HG02588 (cell line): ENCODE results near the gene SLC39A2.
"Not testable (repeated sequence)": the region's sequence is repeated elsewhere in the genome, so short reads cannot be mapped to it uniquely, and the experiment has no call there.

Source experiments
- ATAC-seq: cut with Tn5 transposase; IDR thresholded peaks from one replicate; pipeline ENCODE4 v1.9.1; 2021; ENCODE audit warnings: mild to moderate bottlenecking, moderate library complexity; ENCODE audit not compliant: unreplicated experiment

SLC39A2 gene

DNA sequence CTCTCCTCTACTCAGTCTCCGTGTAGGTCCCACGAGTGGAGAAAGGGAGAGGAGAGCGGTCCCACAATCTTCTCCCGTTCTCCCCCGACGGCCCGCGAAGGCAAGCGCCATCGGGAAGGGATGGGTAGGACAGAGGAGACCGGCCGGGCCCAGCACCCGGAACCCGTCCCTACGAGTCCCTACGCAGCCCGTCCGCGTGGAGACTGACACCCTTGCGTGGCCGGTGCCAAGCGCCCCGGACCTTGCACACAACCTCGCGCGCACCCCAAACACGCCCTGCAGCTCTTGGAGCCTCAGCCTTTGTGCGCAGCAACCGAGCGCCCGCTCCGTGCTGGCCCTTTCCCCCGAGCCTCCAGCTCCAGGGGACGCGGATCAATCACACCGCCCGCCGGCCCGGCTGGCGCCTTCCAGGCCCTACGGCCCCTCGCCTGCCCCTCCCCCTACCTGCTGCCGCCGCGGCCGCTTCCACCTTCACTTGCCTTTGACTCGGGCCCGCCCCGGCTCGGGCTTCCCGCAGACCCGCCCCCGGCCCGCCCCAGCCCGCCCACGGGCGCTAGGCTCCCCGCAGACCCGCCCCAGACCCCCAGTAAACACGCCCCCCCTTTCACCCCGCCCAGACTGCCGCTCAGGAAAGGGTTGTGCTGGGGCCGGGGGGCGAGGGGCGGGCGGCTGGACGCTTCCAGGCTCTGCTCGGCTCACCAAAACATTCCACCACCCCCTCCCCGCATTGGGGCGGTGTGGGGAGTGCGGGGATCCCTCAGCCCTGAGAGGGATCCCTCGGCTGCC, 25.7 kb downstream of the SLC39A2 start, which contains the start of gene NDRG2:
NDRG2 (minus strand) TSS at position 477 of the 786 bp plus-strand sequence. CDS start 1,746 bp downstream, outside the sequence.
- no peak for ATAC-seq

GRCh38 chr14:21025371-21026273, 26.5 kb downstream of the SLC39A2 start:
- ATAC-seq = no peak

DNA sequence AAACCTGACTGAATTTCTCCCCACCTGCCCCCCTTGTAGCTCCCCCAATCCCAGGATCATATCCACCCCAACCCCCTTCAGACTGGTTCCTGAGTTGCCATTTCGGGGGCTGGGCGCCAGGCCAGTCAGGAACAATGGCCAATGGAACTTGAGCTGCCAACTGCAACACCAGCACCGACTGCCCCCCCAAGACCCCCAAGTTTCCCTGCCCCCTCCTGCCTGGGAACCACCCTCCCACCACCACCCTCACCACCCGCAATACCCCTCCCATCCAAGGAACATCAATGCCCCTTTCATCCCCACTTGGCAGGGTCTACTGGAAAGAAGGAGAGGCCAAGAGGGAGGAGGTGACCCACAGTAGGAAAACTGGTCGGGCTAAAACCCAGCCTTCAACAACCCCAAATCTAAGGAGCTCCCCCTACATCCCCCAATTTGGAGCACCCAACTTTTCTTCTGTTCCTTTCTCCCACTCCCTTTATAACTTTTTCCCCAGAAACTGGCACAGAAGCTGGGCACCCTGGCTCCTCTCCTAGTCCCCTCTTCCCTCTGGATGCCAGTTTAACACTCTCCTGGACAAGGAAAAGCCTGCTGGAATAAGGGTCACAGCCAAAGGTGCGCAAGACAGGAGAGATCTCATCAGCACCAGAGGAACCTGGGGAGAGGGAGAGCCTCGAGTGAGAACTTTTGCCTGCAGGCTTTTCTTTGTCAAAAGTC, 27.3 kb downstream of the SLC39A2 start:
- ATAC-seq = no peak

DNA sequence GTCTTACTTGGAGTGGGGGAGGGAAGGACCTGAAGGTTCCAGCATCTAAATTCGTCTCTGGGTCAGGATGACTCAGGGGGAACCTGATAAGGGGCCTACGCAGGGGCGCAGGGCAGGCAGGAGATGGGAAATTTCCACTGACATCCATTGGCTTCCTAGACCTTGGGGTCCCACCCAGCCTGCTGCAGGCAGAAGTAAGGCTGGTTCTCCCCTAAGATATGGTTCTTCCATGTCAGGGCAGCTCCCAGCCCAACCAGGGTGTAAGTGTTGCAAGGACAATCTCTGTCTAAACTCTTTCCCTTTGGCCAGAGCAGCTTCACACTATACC, 27.9 kb downstream of the SLC39A2 start:
- no peak for ATAC-seq

GRCh38 chr14:21029917-21030316, 30.8 kb downstream of the SLC39A2 start, which contains the start of gene TPPP2:
Gene TPPP2, plus strand, starts transcription at chr14:21030217. Its CDS starts 365 bp downstream, at chr14:21030582.
- no peak for ATAC-seq

DNA sequence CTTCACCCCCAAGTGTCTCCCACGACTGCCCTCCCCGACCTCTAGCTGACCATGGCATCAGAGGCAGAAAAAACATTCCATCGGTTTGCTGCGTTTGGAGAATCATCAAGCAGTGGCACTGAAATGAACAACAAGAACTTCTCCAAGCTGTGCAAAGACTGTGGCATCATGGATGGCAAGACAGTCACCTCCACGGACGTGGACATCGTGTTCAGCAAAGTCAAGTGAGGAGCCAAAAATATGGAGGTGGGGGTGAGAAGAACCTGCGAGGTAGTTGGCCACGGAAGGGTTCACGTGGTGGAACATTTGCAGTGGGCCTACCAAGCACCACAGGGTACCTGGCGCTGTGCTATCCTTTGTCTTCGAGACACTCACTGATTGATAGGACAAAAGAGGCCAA, 31.4 kb downstream of the SLC39A2 start:
- no peak for ATAC-seq

DNA sequence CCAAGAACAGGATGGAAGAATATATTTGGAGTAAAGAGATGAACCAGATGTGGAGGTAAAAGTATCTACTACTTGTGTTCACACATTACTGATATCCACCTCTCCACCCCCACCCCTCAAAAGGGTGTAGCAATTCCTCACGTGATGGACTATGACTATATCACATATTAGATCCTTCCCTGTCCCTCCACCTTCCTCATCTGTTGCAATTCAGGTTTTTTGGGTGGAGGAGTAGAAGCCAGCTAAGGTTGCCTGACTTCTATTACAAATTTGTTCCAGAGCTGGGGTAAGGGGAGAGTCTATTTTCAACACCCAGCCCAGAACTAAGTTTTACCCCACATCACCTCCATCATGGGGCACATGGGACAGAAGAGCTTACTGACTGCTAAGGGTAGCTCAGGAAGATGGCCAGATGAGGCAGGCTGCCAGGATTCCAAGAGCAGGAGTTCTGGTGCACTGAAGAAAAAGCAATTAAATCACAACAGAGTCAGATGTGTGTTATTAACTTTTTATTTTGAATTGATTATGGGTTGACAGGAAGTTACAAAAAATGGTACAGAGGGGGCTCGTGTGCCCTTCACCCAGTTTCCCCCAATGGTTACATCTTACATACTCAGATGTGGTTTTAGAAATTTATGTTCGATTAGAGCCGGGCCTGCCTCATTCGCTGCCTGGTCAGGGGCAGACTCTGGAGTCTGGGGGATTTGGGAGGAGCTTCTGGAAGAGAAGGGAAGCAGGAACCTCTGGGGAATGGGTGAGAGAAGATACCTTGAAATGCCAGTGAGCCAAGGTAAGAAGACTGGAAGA, 33.4 kb downstream of the SLC39A2 start:
- ATAC-seq = no peak

DNA sequence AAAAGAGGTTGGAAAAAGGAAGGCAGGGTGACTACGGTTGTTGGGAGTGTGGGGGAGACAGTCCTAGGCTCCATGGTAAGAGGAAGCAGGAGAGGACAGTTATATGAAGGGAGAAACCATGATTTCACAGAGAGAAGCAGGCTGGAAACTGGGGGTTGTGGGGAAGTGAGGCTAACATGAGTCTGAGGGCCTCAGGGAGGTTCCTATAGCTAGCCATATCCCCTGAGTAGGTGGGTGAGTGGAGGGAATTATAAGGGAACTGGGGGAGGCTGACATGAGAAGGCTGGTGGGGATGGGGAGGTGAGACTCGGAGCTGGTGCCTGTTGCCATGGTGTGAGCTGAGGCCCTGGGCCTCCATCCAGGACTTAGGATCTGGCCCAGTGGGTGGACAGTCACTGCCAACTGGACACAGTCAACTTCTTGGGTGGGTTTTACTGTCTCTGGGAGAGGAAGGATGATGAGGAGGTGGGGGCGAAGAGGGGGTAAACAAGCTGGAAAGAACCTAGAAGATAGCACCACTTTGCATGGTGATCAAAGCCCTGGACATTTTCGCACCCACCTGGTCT, 34.1 kb downstream of the SLC39A2 start:
- ATAC-seq = no peak

GRCh38 chr14:21034707-21035106, 35.6 kb downstream of the SLC39A2 start, which contains the start of gene RNASE13:
Gene RNASE13, minus strand, starts transcription at chr14:21034807. Its CDS starts 519 bp downstream, at chr14:21034288.
- ATAC-seq = no peak

DNA sequence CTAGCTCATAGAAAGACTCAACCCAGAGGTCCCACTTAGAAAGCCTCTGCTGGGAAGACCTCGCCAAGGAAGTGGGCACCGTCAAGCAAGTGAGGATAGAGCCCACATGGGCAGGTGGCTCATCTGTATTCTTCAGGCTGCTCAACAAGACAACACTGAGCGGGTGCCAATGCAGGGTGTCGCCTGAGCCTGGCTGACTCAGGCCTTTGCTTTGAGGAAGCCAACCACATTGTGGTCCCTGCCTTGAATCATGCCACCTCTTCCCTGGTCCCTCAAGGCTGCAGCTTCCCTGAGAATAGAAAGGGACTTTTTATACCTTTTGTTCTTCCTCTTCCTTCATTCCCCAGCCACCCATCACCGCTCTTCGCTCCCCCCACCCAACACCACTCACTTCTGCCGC, 37.7 kb downstream of the SLC39A2 start:
- ATAC-seq = no peak

DNA sequence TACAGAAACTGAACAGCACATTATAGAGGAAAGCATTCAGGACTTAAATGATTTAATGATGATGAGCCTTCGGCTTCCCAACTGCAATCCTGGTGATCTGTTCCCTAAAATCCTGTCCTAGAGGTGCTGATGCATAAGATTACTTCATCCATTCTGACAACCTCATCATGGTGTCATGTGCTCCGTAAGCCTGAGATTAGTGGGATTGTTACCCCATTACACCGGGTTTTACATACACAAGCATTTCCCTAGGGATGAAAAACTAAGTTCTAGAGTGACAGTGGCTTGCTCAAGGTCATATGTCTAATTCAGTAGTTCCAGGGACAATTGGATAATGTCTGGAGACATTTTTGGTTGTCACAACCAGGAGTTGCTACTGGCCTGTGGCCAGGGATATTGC, 38.1 kb downstream of the SLC39A2 start:
- ATAC-seq = no peak

GRCh38 chr14:21038441-21039422, 39.6 kb downstream of the SLC39A2 start:
- no peak for ATAC-seq

DNA sequence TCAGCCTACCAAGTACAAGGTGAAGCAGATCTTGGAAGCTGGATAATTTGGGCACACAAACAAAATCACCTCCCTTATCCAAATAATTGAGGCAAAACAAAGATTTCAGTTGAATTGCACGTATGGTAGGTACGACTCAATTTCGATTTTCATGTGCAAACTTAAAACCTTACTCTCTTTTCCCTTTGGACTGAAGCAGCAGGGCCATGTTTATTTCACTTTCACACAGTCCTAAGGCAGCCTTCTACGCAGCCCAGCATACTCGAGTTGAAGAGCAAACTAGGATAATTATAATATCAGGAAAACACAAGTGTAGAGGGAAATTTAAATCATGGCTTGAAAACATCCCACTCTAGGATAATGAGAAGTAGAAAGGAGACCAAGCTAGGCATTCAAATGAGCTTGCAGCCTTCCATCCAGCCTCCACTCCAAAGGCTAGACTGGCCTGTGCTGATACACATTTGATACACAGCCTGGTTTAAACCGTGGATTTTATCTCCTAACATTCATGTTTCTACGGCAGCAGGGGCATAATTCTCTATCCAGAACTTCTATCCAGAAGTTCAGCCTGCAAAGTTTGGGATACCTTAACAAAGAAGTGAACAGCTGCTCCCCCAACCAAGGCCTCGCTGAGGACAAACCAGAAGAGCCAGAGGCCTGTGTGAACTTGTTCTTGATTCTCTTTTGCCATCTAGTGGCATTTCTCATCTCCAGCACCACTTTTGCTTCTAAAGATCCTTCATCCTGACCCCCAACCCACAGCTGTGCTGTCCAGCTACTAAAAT, 40.7 kb downstream of the SLC39A2 start:
- ATAC-seq = no peak

GRCh38 chr14:21040370-21040925, 41.4 kb downstream of the SLC39A2 start:
- ATAC-seq = no peak

DNA sequence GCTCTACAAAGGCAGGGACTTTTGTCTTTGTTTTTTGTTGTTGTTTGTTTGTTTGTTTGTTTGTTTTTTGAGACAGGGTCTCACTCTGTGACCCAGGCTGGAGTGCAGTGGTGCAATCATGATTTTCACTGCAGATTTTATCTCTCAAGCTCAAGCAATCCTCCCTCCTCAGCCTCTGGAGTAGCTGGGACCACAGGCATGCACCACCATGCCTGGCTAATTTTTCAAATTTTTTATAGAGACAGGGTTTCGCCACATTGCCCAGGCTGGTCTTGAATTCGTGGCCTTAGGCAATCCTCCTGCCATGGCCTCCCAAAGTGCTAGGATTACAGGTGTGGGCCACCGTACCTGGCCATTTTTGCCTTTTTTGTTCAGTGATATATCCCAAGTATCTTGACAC, 41.8 kb downstream of the SLC39A2 start:
- not testable (repeated sequence) for ATAC-seq

- ATAC-seq = no peak
Observed at GRCh38 chr14:21041676-21042433, 42.8 kb downstream of the SLC39A2 start, which contains the start of gene RNASE7. Gene RNASE7, plus strand, starts transcription at chr14:21042362. Its CDS starts 631 bp downstream, at chr14:21042993.

- no peak for ATAC-seq
Observed at GRCh38 chr14:21042918-21043317, 43.8 kb downstream of the SLC39A2 start.
